Measurements from ENCODE around the gene PPP1R10.

GRCh38 chr6:30644769-30645168, 27.7 kb upstream of the PPP1R10 start:
- TF ChIP-seq, protein P1, sequence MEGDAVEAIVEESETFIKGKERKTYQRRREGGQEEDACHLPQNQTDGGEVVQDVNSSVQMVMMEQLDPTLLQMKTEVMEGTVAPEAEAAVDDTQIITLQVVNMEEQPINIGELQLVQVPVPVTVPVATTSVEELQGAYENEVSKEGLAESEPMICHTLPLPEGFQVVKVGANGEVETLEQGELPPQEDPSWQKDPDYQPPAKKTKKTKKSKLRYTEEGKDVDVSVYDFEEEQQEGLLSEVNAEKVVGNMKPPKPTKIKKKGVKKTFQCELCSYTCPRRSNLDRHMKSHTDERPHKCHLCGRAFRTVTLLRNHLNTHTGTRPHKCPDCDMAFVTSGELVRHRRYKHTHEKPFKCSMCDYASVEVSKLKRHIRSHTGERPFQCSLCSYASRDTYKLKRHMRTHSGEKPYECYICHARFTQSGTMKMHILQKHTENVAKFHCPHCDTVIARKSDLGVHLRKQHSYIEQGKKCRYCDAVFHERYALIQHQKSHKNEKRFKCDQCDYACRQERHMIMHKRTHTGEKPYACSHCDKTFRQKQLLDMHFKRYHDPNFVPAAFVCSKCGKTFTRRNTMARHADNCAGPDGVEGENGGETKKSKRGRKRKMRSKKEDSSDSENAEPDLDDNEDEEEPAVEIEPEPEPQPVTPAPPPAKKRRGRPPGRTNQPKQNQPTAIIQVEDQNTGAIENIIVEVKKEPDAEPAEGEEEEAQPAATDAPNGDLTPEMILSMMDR (IDR thresholded peaks at IDR 0.05; ENCODE audit: low read depth, low read length, poor library complexity, severe bottlenecking) = no peak
- TF ChIP-seq EZH2phosphoT487 (IDR thresholded peaks at IDR 0.05; ENCODE audit: borderline replicate concordance, low read length) = no peak

Data from DOHH2 (cell line).